Measurements from ENCODE around the gene RAB36. TPM values are rescaled to one million over a fixed set of nuclear protein-coding genes. Genes with fewer than 3 reads are reported as not detected.

Gene RAB36
- total RNA-seq, 4 donors from 2014 or later, result 0.35 to 0.55 TPM; not detected in 2

DNA sequence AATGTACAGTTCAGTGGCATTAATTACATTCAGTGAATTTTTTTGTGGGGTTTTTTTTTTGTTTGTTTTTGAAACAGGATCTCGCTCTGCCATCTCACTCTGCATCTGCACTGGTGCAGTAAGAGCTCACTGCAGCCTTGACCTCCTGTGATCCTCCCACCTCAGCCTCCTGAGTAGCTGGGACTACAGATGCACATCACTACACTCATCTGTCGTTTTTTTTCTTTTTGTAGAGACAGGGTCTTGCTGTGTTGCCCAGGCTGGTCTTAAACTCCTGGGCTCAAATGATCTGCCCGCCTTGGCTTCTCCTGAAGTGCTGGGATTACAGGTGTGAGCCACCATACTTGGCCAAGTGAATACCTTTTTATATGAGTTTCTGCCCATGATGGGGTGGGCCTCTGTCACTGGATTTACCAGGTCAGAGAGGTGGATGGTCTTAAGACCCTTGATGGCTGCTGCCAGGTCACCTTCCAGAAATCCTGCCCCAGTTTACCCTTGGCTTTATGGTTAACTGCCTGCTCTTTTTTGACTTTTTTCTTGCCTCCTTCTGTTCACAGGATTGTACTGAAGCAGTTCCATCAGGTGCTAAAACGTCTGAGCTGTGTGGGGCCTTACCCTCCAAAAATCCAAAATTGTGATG, 57.7 kb downstream of the RAB36 start:
- DNase-seq (no peak), ATAC-seq (no peak)
- Histone ChIP-seq H3K27me3 (no peaks in the 10 kb centered on the region), H3K27ac (no peak overlapping the region), H3K9me3 (no peaks in the 10 kb centered on the region), H3K36me3 (no peaks in the 10 kb centered on the region), H3K4me1 (peaks cover 26 to 27% of the 10 kb centered on the region in 2 donors), H3K4me3 (no peak overlapping the region)
- TF ChIP-seq POLR2A (IDR thresholded peaks at IDR 0.05), result no peak
- TF ChIP-seq, protein P1, sequence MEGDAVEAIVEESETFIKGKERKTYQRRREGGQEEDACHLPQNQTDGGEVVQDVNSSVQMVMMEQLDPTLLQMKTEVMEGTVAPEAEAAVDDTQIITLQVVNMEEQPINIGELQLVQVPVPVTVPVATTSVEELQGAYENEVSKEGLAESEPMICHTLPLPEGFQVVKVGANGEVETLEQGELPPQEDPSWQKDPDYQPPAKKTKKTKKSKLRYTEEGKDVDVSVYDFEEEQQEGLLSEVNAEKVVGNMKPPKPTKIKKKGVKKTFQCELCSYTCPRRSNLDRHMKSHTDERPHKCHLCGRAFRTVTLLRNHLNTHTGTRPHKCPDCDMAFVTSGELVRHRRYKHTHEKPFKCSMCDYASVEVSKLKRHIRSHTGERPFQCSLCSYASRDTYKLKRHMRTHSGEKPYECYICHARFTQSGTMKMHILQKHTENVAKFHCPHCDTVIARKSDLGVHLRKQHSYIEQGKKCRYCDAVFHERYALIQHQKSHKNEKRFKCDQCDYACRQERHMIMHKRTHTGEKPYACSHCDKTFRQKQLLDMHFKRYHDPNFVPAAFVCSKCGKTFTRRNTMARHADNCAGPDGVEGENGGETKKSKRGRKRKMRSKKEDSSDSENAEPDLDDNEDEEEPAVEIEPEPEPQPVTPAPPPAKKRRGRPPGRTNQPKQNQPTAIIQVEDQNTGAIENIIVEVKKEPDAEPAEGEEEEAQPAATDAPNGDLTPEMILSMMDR (IDR thresholded peaks at IDR 0.05 in 4 of 5, conservative IDR thresholded peaks at IDR 0.05 in 1 of 5), result no peak
- intact Hi-C loops (cut with DNase I; ENCODE audit: low total_unique reads), result no loop called here
- in situ Hi-C loops (cut with MboI; ENCODE audit: low sequenced_read_pairs in 4 of 4), result no loop called here

DNA sequence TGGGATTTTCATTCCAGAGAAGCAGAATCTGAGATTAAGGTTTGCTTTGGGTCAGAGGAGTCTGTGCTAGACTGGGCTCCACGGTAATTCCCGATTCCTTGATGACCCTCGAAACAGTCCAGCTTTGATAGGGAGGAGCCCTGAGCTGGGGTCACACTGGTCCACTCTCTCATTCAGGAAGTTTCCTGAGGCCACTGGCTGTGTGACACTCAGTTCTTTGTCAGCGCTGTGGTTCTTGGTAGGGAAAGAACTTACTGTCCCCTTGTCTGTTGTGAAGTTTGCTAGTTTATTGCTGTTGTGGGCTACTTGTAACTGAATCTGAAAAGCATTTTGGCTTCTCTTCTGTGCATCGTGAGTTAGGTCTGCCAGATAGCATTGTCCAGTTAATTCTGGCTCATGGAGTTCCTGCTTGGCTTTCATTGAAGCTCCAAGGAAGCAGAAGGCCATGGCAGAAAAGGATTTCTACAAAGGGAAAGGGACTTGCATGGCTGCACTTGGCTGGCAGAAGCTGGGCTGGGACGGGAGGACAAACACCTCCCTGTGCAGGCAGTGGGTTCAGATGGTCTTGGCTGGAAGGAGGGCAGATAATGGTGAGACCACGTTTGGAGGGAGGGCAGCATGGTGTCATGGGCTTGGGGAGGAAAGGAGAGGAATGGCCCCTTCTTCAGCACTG, 58.3 kb downstream of the RAB36 start:
- intact Hi-C loops (cut with DNase I; ENCODE audit: low total_unique reads), result no loop called here

DNA sequence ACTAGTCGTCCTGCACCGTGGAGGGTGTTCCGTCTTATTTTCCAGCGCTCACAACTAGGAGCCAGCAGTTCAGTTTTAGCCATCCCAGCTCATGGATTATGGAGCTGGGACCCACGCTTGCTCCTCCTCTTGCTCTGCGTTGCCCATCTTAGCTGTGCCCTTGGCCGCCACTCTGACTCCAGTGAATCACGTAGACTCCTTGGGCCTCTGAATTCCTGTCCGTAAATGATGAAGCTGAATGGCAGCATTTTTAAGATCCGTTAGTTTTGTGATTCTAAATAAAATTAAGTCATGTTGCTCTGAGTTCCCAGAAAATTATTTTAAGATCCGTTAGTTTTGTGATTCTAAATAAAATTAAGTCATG, 58.8 kb downstream of the RAB36 start:
- DNase-seq (no peak), ATAC-seq (no peak)
- Histone ChIP-seq H3K36me3 (no peaks in the 10 kb centered on the region), H3K4me1 (peaks cover 26 to 27% of the 10 kb centered on the region in 2 donors), H3K4me3 (no peak overlapping the region), H3K9me3 (no peaks in the 10 kb centered on the region), H3K27me3 (no peaks in the 10 kb centered on the region), H3K27ac (peak overlapping the region in 1 of 4 donors; percentile 57)
- in situ Hi-C loops (cut with MboI; ENCODE audit: low sequenced_read_pairs in 4 of 4), result no loop called here
- TF ChIP-seq, protein P1 (IDR thresholded peaks at IDR 0.05 in 4 of 5, conservative IDR thresholded peaks at IDR 0.05 in 1 of 5), result no peak
- TF ChIP-seq POLR2A (IDR thresholded peaks at IDR 0.05), result no peak
- intact Hi-C loops (cut with DNase I; ENCODE audit: low total_unique reads), result no loop called here

More for the DNA sequence above, 58.3 kb downstream of the RAB36 start:
- Histone ChIP-seq H3K4me3 (no peak overlapping the region), H3K27me3 (no peaks in the 10 kb centered on the region), H3K9me3 (no peaks in the 10 kb centered on the region), H3K36me3 (no peaks in the 10 kb centered on the region), H3K4me1 (peaks cover 26 to 27% of the 10 kb centered on the region in 2 donors), H3K27ac (peak overlapping the region in 1 of 4 donors; percentile 57)
- ATAC-seq (peak; percentile 9 to 81), DNase-seq (no peak)
- in situ Hi-C loops (cut with MboI; ENCODE audit: low sequenced_read_pairs in 4 of 4), result no loop called here
- TF ChIP-seq, protein P1 (IDR thresholded peaks at IDR 0.05 in 4 of 5, conservative IDR thresholded peaks at IDR 0.05 in 1 of 5), result no peak
- no peak for TF ChIP-seq POLR2A (IDR thresholded peaks at IDR 0.05)

DNA sequence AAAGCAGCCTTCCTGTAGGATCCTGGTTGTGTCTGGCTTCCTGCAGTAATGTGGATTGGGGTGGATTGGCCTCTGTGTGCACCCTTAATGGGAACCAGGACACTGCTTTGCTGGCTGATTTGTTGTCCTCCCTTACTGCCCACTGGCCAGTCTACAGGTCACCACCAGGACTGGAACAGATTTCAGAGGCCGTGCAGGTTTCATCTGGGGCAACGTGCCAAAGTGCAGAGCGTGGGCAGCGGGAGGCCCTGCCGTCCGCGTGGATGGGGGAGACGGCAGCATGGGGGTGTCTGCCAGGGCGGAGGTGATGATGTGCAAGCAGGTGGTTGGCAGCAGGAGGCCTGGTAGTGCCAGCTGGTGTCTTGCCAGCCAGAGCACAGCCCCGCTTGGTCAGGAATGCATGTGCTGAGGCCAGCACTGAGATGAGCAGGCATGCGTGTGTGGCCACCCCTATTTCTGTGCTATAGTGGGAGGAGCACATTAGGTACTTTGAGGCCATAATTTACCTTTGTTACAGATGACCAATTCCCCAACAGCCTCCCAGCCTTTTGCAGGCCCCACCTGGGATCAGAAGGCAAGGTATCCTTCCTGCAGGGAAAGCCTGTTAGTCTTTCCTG, 59.4 kb downstream of the RAB36 start:
- in situ Hi-C loops (cut with MboI; ENCODE audit: low sequenced_read_pairs in 4 of 4), result no loop called here
- Histone ChIP-seq H3K36me3 (no peaks in the 10 kb centered on the region), H3K9me3 (no peaks in the 10 kb centered on the region), H3K27me3 (no peaks in the 10 kb centered on the region), H3K4me3 (no peak overlapping the region), H3K4me1 (peaks cover 26 to 27% of the 10 kb centered on the region in 2 donors), H3K27ac (no peak overlapping the region)
- TF ChIP-seq, protein P1 (IDR thresholded peaks at IDR 0.05 in 4 of 5, conservative IDR thresholded peaks at IDR 0.05 in 1 of 5), result peak in 2 of 5 experiments; percentile 6 to 16
- no peak for TF ChIP-seq POLR2A (IDR thresholded peaks at IDR 0.05)
- intact Hi-C loops (cut with DNase I; ENCODE audit: low total_unique reads), result no loop called here
- ATAC-seq (peak; percentile 60 to 63), DNase-seq (peak; percentile 55 to 57)

Measured in gastrocnemius medialis (tissue), 4 donors.